ENCODE results near the gene EXT2.

DNA sequence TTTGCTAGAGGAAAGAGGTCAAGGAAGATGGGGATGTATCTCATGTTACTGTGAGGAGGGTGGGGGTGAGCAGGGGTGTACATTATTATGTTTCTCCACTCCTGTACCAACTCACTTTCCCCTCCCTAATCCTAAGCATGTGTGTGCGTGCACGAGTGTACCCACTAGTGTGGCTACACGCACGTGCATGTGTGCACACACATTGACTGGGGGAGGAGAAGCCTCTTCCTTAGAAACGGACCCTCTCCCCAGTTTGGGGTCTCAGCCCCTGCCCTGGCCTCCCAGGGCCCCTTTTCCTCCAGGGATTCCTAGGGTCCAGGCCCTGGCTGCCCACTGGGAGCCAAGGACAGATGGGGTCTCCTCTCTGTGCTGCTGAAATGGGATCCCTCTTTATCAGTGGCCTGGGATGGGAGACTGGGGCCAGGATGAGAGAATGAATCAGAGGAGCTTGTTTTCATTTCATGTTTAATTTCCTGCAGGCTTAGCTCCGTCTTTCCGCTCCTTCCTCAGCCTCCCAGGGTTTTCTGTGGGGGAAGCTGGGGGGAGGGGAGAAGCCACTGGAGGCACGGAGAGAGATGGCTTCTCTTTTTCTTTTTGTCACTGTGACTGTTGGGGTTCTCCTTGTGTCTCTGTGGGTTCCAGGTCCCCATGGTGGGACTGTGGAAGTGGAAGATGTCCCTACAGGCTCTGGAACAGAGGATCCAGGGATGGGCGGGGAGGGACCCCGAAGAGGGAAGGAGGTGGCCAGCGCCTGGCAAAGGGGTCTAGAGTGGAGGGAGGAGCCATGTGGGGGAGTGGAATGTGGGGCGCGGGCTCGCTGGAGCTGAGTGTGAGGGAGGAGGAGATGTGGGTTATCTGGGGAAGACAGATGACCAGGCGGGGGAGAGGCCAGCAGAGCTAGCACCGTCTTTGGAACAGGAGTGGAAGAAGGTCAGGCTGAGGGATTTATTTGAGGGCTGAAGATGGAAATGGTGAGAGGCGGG, 174.2 kb downstream of the EXT2 start:
- TF ChIP-seq CTCF (conservative IDR thresholded peaks at IDR 0.05; ENCODE audit: low read length) (no peak), EZH2phosphoT487 (IDR thresholded peaks at IDR 0.05; ENCODE audit: borderline replicate concordance) (no peak)

Measured in Loucy (cell line).